K562 (cell line): ENCODE results near the gene ZNF385C. TPM values are rescaled to one million over a fixed set of nuclear protein-coding genes. Genes with fewer than 3 reads are reported as not detected.

ENCODE experiments used
- ARID2 ChIP-seq: fragments of 450-650 bp; IDR thresholded peaks from 2 replicates; pipeline ENCODE4 v1.6.1; 2017; ENCODE audit warnings: antibody characterized with exemption, mild to moderate bottlenecking
- ARID3B ChIP-seq: fragments of 250-450 bp; sonication (Bioruptor Pico); IDR thresholded peaks from 2 replicates; pipeline ENCODE4 v1.4.0; 2020; ENCODE audit warnings: borderline replicate concordance
- ASH1L ChIP-seq: fragments of 450-650 bp; IDR thresholded peaks from 2 replicates; pipeline ENCODE4 v1.6.1; 2018; ENCODE audit warnings: borderline replicate concordance, mild to moderate bottlenecking, low read depth; ENCODE audit not compliant: partially characterized antibody
- CBFA2T3 ChIP-seq: fragments of 450-650 bp; IDR thresholded peaks from 2 replicates; pipeline ENCODE4 v1.6.1; 2017
- CREB1 ChIP-seq, 2 experiments: sonication (generic) in 1 of 2; formaldehyde crosslinking in 1 of 2; IDR thresholded peaks; 2 replicates each; pipeline versions ENCODE4 v1.6.1 to v1.8.0; 2012 to 2022; ENCODE audit warnings: inconsistent platforms in 1 of 2, mild to moderate bottlenecking in 1 of 2, missing genetic modification reagents in 1 of 2, moderate library complexity in 1 of 2
- ELF1 ChIP-seq: fragments of 200-800 bp; sonication (Bioruptor generic); IDR thresholded peaks from 2 replicates; pipeline ENCODE4 v1.6.1; 2016; ENCODE audit warnings: missing genetic modification characterization, missing compliant biosample characterization
- HBP1 ChIP-seq: fragments of 450-650 bp; formaldehyde crosslinking; IDR thresholded peaks from 2 replicates; pipeline ENCODE4 v1.4.0; 2022; ENCODE audit warnings: missing genetic modification characterization
- RREB1 ChIP-seq: fragments of 250-450 bp; sonication (Bioruptor Pico); IDR thresholded peaks from 2 replicates; pipeline ENCODE4 v1.4.0; 2020
- SMAD3 ChIP-seq: fragments of 450-650 bp; formaldehyde crosslinking; conservative IDR thresholded peaks from 2 replicates; pipeline ENCODE4 v1.4.0; 2020; ENCODE audit warnings: mild to moderate bottlenecking
- STAT5B ChIP-seq: fragments of 250-450 bp; sonication (Bioruptor Pico); IDR thresholded peaks from 2 replicates; pipeline ENCODE4 v1.8.0; 2021; ENCODE audit warnings: mild to moderate bottlenecking, inconsistent platforms
- ZBTB11 ChIP-seq, 3 experiments: fragments of 200-800 bp in 1 of 3; fragments of 250-450 bp in 1 of 3; fragments of 450-650 bp in 1 of 3; sonication (Bioruptor Pico) in 1 of 3; sonication (Bioruptor generic) in 1 of 3; formaldehyde crosslinking in 1 of 3; IDR thresholded peaks; 2 replicates each; pipeline versions ENCODE4 v1.6.1 to v1.8.0; 2016 to 2022; ENCODE audit warnings: mild to moderate bottlenecking in 2 of 3, missing genetic modification characterization in 2 of 3, missing compliant biosample characterization in 1 of 3, moderate library complexity in 1 of 3
- ZBTB8A ChIP-seq: fragments of 450-650 bp; IDR thresholded peaks from 2 replicates; pipeline ENCODE4 v1.6.1; 2018; ENCODE audit warnings: mild to moderate bottlenecking, moderate library complexity; ENCODE audit not compliant: partially characterized antibody
- ZNF316 ChIP-seq: fragments of 450-650 bp; IDR thresholded peaks from 2 replicates; pipeline ENCODE4 v1.6.1; 2016
- polyA plus RNA-seq, 8 experiments: library from polyadenylated mRNA; depleted of rRNA in 4 of 8; stranded (reverse) in 5 of 8; unstranded in 3 of 8; fragments of >200 nt; fragmentation: Nextera tagmentation in 2 of 8; fragmentation: Illumina TruSeq in 1 of 8; extraction: Ambion mirVana in 2 of 8; extraction: Trizol in 1 of 8; gene quantifications; 2 replicates each; pipeline versions ENCODE4 v1.2.1 to v1.2.3, GENCODE V29; 2011 to 2014; ENCODE audit warnings: inconsistent platforms in 1 of 8, missing spikeins in 1 of 8
- total RNA-seq, 7 experiments: library from RNA; depleted of rRNA in 6 of 7; stranded (reverse); fragments of >200 nt in 6 of 7; fragmentation: Illumina TruSeq in 2 of 7; extraction: Trizol in 2 of 7; gene quantifications; 2 replicates each; pipeline versions ENCODE4 v1.2.1 to v1.2.3, GENCODE V29; 2011 to 2021; ENCODE audit warnings: low replicate concordance in 1 of 7

Gene ZNF385C
- total and polyA plus RNA-seq, 9 of the 15 experiments (the other 6 are each of a cell fraction or from before 2014, with no cell fraction given), result 0.03 to 0.35 (median 0.18) TPM; not detected in 1

GRCh38 chr17:42019509-42020404 is 78.5 kb downstream of the ZNF385C start, which contains the start of gene NKIRAS2 (continued):
- TF ChIP-seq ARID3B (0 out of 2 replicates have a peak, but pooled peaks have one; percentile 29), HBP1 (CRISPR knock-in tag) (no peak), ZBTB11 (CRISPR knock-in tag; IDR thresholded peaks at IDR 0.05) (peak in 1 of 3 experiments; percentile 82; a peak in 2 of 6 replicates), ARID2 (no peak), STAT5B (CRISPR knock-in tag) (no peak), CBFA2T3 (no peak), RREB1 (CRISPR knock-in tag) (no peak), ELF1 (tag) (0 out of 2 replicates have a peak, but pooled peaks have one; percentile 69), ZBTB8A (no peak), ASH1L (no peak), CREB1 (IDR thresholded peaks at IDR 0.05) (0 out of 2 replicates have a peak, but pooled peaks have one; percentile 38), CREB1 (CRISPR knock-in tag; IDR thresholded peaks at IDR 0.05) (peak; percentile 56; the same call in 1 of the 2 replicates), ZNF316 (peak; percentile 88), SMAD3 (no peak)
